Osteoblast (primary cell): ENCODE results near the gene RASL11B. TPM values are rescaled to one million over a fixed set of nuclear protein-coding genes. Genes with fewer than 3 reads are reported as not detected.
"Not testable (repeated sequence)": the region's sequence is repeated elsewhere in the genome, so short reads cannot be mapped to it uniquely, and the experiment has no call there.

ENCODE experiments used
- DNase-seq: peaks from one replicate; pipeline ENCODE4 v3.0.0; 2011; ENCODE audit warnings: low spot score, mixed read lengths; ENCODE audit not compliant: insufficient read length; ENCODE audit errors: missing footprints
- H2AFZ ChIP-seq: 2 replicates; pipeline ENCODE4 v1.6.0; 2011; ENCODE audit warnings: mild to moderate bottlenecking, low read length
- H3K27ac ChIP-seq: 2 replicates; pipeline ENCODE4 v1.5.1; 2011; ENCODE audit warnings: mild to moderate bottlenecking, low read depth, low read length, moderate library complexity
- H3K27me3 ChIP-seq: 2 replicates; pipeline ENCODE4 v1.6.0; 2012; ENCODE audit warnings: mild to moderate bottlenecking, control low read depth, inconsistent platforms, low read length, moderate library complexity; ENCODE audit not compliant: insufficient read depth
- H3K36me3 ChIP-seq: 2 replicates; pipeline ENCODE4 v1.5.1; 2011; ENCODE audit warnings: mild to moderate bottlenecking, low read length, control low read depth, moderate library complexity; ENCODE audit not compliant: insufficient read depth
- H3K4me1 ChIP-seq: 2 replicates; pipeline ENCODE4 v1.5.1; 2011; ENCODE audit warnings: mild to moderate bottlenecking, low read length, control low read depth, moderate library complexity; ENCODE audit not compliant: insufficient read depth
- H3K4me2 ChIP-seq: 2 replicates; pipeline ENCODE4 v1.6.0; 2011; ENCODE audit warnings: mild to moderate bottlenecking, low read length; ENCODE audit not compliant: insufficient read depth
- H3K4me3 ChIP-seq: fragments of 200-600 bp; sonication (generic); 3 replicates; pipeline ENCODE4 v1.5.1; 2012; ENCODE audit warnings: mild to moderate bottlenecking, low read length, inconsistent platforms; ENCODE audit not compliant: insufficient read depth
- H3K79me2 ChIP-seq: 2 replicates; pipeline ENCODE4 v1.6.0; 2012; ENCODE audit warnings: mild to moderate bottlenecking, low read length, control low read depth, inconsistent platforms; ENCODE audit not compliant: insufficient read depth
- H3K9me3 ChIP-seq: 2 replicates; pipeline ENCODE4 v1.5.1; 2011; ENCODE audit warnings: low read depth, low read length, control low read depth
- H4K20me1 ChIP-seq: 2 replicates; pipeline ENCODE4 v1.6.0; 2012; ENCODE audit warnings: mild to moderate bottlenecking, low read length, control low read depth; ENCODE audit not compliant: insufficient read depth
- total RNA-seq: library from RNA; depleted of rRNA; stranded (reverse); fragments of >200 nt; gene quantifications from 2 replicates; pipeline ENCODE4 v1.2.3, GENCODE V29; 2012
- TF ChIP-seq, protein P1 (sequence below): IDR thresholded peaks from 2 replicates; pipeline ENCODE4 v1.5.1; 2011; ENCODE audit warnings: mild to moderate bottlenecking, low read depth, low read length, moderate library complexity; ENCODE audit errors: extremely low read depth

The RASL11B gene
- total RNA-seq, 1 donor, result under 0.01 TPM

DNA sequence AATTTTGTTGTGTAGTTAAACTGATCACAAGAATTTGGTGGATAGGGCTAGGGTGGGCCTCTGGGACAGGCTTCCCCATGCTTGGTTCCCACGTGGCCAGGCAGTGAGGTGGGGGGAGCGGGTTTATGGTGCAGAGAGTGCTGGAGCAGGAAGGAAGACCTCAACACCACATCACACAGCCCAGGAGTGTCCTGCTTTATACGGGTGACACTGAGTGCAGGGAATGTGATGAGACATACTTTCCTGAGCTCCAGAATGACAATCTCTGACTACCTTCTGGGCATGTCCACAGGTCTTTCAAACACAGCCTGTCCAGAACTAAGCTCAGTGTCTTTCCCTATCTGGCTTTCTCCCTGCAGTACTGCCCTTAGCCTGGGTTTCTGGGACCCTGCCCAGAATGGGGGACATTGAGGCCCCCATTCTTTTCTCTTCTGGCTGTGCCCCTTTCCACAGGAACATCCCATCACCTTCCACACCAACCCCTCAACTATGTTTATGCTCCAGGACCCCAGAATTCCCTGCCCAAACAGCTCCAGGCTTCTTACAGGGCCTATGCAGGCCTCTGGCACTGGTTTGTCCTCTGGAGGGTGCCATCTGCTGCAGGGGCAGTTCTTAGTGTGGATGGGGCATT is 36.5 kb upstream of the RASL11B start:
- Histone ChIP-seq H3K36me3 (no peaks in the 10 kb centered on the region), H3K27me3 (no peaks in the 10 kb centered on the region), H3K79me2 (no peaks in the 10 kb centered on the region), H3K4me3 (no peak overlapping the region), H3K9me3 (no peaks in the 10 kb centered on the region), H3K27ac (no peak overlapping the region), H3K4me1 (no peaks in the 10 kb centered on the region), H2AFZ (no peak overlapping the region), H3K4me2 (no peak overlapping the region), H4K20me1 (no peaks in the 10 kb centered on the region)
- TF ChIP-seq, protein P1, sequence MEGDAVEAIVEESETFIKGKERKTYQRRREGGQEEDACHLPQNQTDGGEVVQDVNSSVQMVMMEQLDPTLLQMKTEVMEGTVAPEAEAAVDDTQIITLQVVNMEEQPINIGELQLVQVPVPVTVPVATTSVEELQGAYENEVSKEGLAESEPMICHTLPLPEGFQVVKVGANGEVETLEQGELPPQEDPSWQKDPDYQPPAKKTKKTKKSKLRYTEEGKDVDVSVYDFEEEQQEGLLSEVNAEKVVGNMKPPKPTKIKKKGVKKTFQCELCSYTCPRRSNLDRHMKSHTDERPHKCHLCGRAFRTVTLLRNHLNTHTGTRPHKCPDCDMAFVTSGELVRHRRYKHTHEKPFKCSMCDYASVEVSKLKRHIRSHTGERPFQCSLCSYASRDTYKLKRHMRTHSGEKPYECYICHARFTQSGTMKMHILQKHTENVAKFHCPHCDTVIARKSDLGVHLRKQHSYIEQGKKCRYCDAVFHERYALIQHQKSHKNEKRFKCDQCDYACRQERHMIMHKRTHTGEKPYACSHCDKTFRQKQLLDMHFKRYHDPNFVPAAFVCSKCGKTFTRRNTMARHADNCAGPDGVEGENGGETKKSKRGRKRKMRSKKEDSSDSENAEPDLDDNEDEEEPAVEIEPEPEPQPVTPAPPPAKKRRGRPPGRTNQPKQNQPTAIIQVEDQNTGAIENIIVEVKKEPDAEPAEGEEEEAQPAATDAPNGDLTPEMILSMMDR, result no peak
- no peak for DNase-seq

DNA sequence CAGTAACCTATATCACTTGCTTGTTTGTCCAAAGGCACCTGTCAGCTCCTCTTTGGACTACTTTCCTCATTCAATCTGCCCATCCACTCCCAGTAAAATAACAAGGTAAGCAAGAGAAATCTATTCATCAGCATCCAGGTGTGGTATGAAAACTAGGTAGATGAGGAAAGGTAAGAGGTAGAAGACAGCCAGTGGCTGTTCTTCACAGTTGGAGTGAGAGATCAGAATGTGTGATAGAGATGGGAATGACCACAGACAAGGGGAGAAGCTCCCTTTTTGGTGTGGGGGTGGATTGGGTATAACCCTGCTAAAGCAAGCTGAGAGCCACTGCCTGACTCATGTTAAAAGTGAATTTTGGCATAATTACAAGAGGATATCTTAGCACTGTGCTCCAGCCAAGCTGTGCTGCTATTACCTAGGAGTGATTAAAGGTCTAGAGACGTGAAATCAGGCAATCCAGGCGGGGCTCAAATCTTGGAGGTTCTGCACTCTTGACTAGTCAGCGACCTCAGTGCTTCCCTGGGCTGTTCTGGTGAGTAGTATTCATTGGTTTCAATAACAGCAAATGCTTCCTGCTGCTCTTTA is 28.1 kb upstream of the RASL11B start:
- Histone ChIP-seq H3K4me1 (peaks cover 6% of the 10 kb centered on the region), H3K36me3 (no peaks in the 10 kb centered on the region), H3K79me2 (no peaks in the 10 kb centered on the region), H3K4me2 (no peak overlapping the region), H3K27me3 (peaks cover 3% of the 10 kb centered on the region), H3K9me3 (no peaks in the 10 kb centered on the region), H3K27ac (no peak overlapping the region), H3K4me3 (no peak overlapping the region), H2AFZ (no peak overlapping the region), H4K20me1 (no peaks in the 10 kb centered on the region)
- no peak for DNase-seq
- TF ChIP-seq, protein P1, result no peak

DNA sequence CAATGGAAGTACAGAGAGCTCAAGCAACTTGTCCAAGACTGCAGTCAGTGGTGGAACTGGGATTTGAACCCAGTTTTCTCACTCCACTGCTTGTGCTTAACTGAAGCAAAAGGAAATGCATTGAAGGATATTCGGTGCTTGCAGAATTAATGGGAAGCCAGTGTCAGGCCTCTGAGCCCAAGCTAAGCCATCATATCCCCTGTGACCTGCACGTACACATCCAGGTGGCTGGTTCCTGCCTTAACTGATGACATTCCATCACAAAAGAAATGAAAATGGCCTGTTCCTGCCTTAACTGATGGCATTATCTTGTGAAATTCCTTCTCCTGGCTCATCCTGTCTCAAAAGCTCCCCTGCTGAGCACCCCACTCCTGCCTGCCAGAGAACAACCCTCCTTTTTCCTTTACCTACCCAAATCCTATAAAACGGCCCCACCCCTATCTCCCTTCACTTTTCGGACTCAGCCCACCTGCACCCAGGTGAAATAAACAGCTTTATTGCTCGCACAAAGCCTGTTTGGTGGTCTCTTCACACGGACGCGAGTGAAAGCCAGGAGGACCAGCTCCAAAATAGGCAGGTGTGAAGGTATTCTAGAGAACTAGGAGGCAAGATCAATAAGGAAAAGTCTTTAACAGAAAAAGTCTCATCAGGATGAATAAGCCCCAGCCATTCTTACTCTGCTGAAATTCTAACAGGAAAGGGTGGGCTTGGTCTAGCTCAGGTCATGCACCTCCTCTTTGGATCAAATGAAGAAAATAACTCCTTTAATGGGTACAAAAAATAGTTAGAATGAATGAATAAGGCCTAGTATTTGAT is 27.3 kb upstream of the RASL11B start:
- not testable (repeated sequence) for H3K27ac ChIP-seq, H3K79me2 ChIP-seq, H3K36me3 ChIP-seq, H3K27me3 ChIP-seq, DNase-seq, H2AFZ ChIP-seq, H3K4me1 ChIP-seq, H3K4me3 ChIP-seq, H3K4me2 ChIP-seq, H3K9me3 ChIP-seq, H4K20me1 ChIP-seq

DNA sequence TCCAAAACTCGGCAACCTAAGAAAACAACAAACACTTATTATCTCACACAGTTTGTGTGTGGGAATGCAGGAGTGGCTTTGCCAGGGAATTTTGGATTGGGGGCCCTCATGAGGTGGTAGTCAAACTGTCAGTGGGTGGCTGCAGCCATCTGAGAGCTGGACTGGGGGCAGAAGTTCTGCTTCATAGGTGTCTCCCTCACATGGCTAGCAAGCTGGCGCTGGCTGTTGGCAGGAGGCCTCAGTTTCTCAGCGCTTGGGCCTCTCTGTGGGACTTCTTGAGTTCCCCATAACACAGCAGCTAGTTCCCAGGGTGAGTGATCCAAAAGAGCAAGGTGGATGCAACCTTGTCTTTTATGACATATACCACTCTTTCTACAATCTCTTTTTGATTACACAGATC is 26.0 kb upstream of the RASL11B start:
- Histone ChIP-seq H3K36me3 (no peaks in the 10 kb centered on the region), H3K4me3 (no peak overlapping the region), H3K27ac (no peak overlapping the region), H3K4me1 (peaks cover 6% of the 10 kb centered on the region), H3K79me2 (no peaks in the 10 kb centered on the region), H3K27me3 (peaks cover 3% of the 10 kb centered on the region), H3K9me3 (no peaks in the 10 kb centered on the region), H4K20me1 (no peaks in the 10 kb centered on the region), H2AFZ (no peak overlapping the region), H3K4me2 (no peak overlapping the region)
- TF ChIP-seq, protein P1, result no peak
- DNase-seq, result no peak
